Muscle layer of duodenum (tissue), 2 donors: ENCODE results near the gene VENTX.

Source experiments
- H3K27ac ChIP-seq: one replicate; pipeline ENCODE4 v1.7.0; 2013; ENCODE audit warnings: mild to moderate bottlenecking, low read length
- H3K27me3 ChIP-seq: one replicate; pipeline ENCODE4 v1.7.0; 2013; ENCODE audit warnings: low read depth, mild to moderate bottlenecking, control low read depth, low read length
- H3K36me3 ChIP-seq, 2 donors: one replicate each; pipeline ENCODE4 v1.7.0; 2013; ENCODE audit warnings: low read length in 2 of 2, control low read depth in 1 of 2, mild to moderate bottlenecking in 1 of 2; ENCODE audit not compliant: insufficient read depth in 2 of 2, control insufficient read depth in 1 of 2
- H3K4me1 ChIP-seq, 2 donors: one replicate each; pipeline ENCODE4 v1.7.0; 2013; ENCODE audit warnings: low read length in 2 of 2, mild to moderate bottlenecking in 2 of 2, control low read depth in 1 of 2, moderate library complexity in 1 of 2; ENCODE audit not compliant: insufficient read depth in 2 of 2, control insufficient read depth in 1 of 2
- H3K4me3 ChIP-seq, 2 donors: one replicate each; pipeline ENCODE4 v1.7.0; 2013; ENCODE audit warnings: low read length in 2 of 2, low read depth in 1 of 2, mild to moderate bottlenecking in 1 of 2
- H3K9me3 ChIP-seq, 2 donors: one replicate each; pipeline ENCODE4 v1.7.0; 2013; ENCODE audit warnings: low read length in 2 of 2, control low read depth in 1 of 2, mild to moderate bottlenecking in 1 of 2; ENCODE audit not compliant: control insufficient read depth in 1 of 2
- donor health status: healthy.

Gene VENTX

DNA sequence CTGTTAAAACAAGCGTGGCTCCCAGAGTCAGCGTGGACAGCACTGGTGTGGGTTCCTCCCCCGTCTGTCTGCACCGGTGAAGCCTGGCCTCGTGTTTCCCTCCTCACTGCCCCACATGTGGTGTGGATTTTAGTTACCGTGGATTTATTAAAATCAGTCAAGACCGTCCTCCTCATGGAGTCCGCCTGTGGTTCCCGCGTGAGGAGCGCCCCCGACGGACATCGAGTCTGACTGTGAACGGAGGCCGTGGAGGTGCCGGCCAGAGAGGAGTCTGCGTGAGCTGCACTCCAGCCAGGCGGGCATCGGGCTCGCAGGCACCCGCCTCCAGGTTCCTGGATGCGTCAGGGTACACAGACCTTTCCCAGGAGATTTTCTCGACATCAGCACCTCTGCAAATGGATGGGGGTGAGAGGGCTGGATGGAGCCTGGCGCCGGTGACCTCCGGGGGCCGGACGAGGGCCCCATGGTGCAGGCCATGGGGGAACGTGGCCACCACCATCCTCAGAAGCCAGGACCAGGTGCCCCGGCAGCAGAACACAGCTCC, 33.9 kb upstream of the VENTX start:
- no peaks in the 10 kb centered on the region for H3K4me1 ChIP-seq
- H3K27ac ChIP-seq, result no peak overlapping the region
- no peaks in the 10 kb centered on the region for H3K27me3 ChIP-seq
- H3K4me3 ChIP-seq, result no peak overlapping the region
- no peaks in the 10 kb centered on the region for H3K9me3 ChIP-seq
- no peaks in the 10 kb centered on the region for H3K36me3 ChIP-seq

- Histone ChIP-seq H3K36me3 (no peaks in the 10 kb centered on the region), H3K27me3 (no peaks in the 10 kb centered on the region), H3K4me3 (no peak overlapping the region), H3K4me1 (no peaks in the 10 kb centered on the region), H3K9me3 (no peaks in the 10 kb centered on the region), H3K27ac (no peak overlapping the region)
These were observed 33.2 kb upstream of the VENTX start for GRCh38 chr10:133204226-133205015.

DNA sequence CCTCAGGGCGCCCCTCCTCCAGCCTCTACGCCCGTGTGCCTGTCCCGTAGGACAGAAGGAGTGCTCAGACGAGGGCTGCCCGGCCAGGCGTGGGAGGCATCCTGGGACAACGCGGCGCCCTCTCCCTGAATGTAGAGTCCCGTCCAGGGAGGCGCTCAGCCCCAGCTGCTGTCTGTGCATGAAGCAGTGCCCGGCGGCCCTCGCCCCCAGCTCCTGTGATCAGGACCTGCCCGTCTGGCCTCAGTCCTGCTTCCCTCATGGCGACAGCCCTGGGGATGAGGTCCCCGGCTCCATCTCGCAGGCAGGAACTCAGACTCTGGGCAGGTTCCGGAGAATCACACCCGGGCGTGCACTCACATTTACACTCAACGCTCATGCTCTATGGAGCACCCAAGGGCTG, 32.5 kb upstream of the VENTX start:
- Histone ChIP-seq H3K9me3 (no peaks in the 10 kb centered on the region), H3K27ac (no peak overlapping the region), H3K36me3 (no peaks in the 10 kb centered on the region), H3K4me1 (no peaks in the 10 kb centered on the region), H3K27me3 (no peaks in the 10 kb centered on the region), H3K4me3 (no peak overlapping the region)

- Histone ChIP-seq H3K36me3 (no peaks in the 10 kb centered on the region), H3K4me3 (no peak overlapping the region), H3K27me3 (no peaks in the 10 kb centered on the region), H3K4me1 (no peaks in the 10 kb centered on the region), H3K27ac (no peak overlapping the region), H3K9me3 (no peaks in the 10 kb centered on the region)
These were observed 31.2 kb upstream of the VENTX start for GRCh38 chr10:133206356-133207040.

DNA sequence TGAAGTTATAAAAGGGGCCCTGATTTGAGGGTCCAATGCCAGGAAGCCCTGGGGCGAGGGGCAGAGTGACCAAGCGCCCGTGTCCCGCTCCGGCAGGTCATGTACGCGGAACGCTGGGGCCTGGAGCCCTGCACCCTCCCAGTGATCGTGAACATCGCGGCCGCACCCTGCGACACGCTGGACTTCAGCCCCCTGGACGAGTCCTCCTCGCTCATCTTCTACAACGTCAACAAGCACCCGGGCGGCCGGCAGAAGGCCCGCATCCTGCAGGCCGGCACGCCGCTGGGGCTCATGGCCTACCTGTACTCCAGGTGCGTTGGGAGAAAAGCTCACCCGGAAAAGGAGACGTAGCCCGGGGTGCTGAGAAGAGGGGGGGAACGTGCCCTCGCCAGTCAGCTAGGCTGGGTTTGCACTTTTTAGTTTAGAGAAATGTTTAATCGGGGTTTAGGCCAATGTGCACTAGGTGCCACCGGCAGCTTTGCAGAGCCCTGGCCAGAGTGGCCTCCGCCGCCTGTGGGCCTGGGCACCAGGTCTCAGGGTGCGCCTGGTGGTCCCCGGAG, 30.5 kb upstream of the VENTX start:
- Histone ChIP-seq H3K9me3 (no peaks in the 10 kb centered on the region), H3K4me3 (no peak overlapping the region), H3K4me1 (no peaks in the 10 kb centered on the region)

GRCh38 chr10:133207627-133208026, 30.0 kb upstream of the VENTX start:
- no peaks in the 10 kb centered on the region for H3K36me3 ChIP-seq
- H3K27ac ChIP-seq, result no peak overlapping the region
- H3K4me1 ChIP-seq, result no peaks in the 10 kb centered on the region
- H3K4me3 ChIP-seq, result no peak overlapping the region
- H3K9me3 ChIP-seq, result no peaks in the 10 kb centered on the region
- H3K27me3 ChIP-seq, result no peaks in the 10 kb centered on the region

More for the DNA sequence above, 30.5 kb upstream of the VENTX start:
- H3K27ac ChIP-seq, result no peak overlapping the region
- no peaks in the 10 kb centered on the region for H3K36me3 ChIP-seq
- no peaks in the 10 kb centered on the region for H3K27me3 ChIP-seq

- Histone ChIP-seq H3K36me3 (no peaks in the 10 kb centered on the region), H3K4me1 (no peaks in the 10 kb centered on the region), H3K9me3 (no peaks in the 10 kb centered on the region), H3K4me3 (no peak overlapping the region), H3K27ac (no peak overlapping the region), H3K27me3 (no peaks in the 10 kb centered on the region)
These were observed 29.2 kb upstream of the VENTX start for GRCh38 chr10:133208466-133208865.

DNA sequence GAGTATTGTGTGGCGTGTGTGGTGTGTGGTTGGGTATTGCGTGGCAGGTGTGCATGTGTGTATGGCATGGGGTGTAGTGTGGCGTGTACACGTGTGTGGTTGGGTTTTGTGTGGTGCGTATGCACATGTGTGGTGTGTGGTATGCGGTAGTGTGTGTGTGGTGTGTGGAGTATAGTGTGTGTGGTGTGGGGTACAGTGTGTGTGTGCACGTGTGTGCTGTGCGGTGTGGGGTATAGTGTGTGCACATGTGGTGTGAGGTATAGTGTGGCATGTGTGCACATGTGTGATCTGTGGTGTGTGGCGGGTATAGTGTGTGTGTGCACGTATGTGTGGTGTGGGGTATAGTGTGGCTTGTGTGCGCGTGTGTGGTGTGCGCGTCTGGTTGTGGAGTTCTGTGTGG, 28.5 kb upstream of the VENTX start:
- no peaks in the 10 kb centered on the region for H3K9me3 ChIP-seq
- H3K4me1 ChIP-seq, result no peaks in the 10 kb centered on the region
- H3K27ac ChIP-seq, result no peak overlapping the region
- no peaks in the 10 kb centered on the region for H3K36me3 ChIP-seq
- no peak overlapping the region for H3K4me3 ChIP-seq
- H3K27me3 ChIP-seq, result no peaks in the 10 kb centered on the region

DNA sequence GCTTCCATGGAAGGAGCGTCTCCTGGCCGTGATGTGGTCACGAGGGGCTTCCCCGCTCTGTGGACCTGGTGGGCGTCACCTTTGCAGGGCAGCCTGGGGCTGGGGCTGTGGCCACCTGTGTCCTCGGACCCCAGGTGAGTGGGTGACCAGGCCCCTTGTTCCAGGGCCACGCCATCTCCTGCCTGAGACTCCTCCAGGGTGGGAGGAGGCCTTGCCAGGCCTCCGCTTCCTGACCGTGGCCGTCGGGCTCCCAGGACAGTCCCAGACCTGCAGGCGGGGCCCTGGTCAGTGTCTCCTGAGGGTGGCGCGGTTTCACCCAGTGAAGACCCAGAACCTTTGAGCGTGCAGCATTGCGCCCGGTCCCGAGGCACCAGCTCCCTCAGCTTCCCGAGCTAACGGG, 28.0 kb upstream of the VENTX start:
- Histone ChIP-seq H3K27me3 (no peaks in the 10 kb centered on the region), H3K4me1 (no peaks in the 10 kb centered on the region), H3K9me3 (no peaks in the 10 kb centered on the region), H3K36me3 (no peaks in the 10 kb centered on the region), H3K4me3 (no peak overlapping the region), H3K27ac (no peak overlapping the region)

GRCh38 chr10:133210398-133211140, 27.1 kb upstream of the VENTX start:
- H3K36me3 ChIP-seq, result no peaks in the 10 kb centered on the region
- H3K27me3 ChIP-seq, result no peaks in the 10 kb centered on the region
- no peak overlapping the region for H3K4me3 ChIP-seq
- H3K27ac ChIP-seq, result no peak overlapping the region
- no peaks in the 10 kb centered on the region for H3K4me1 ChIP-seq
- H3K9me3 ChIP-seq, result no peaks in the 10 kb centered on the region
